HepG2 (cell line): ENCODE measurements around the gene COPS3. TPM values are rescaled to one million over a fixed set of nuclear protein-coding genes. Genes with fewer than 3 reads are reported as not detected.

Experiments
- ATAC-seq: fragments of 200-7000 bp; cut with Tn5 transposase; 3 replicates; pipeline ENCODE4 v1.9.1; 2020; ENCODE audit warnings: mild to moderate bottlenecking, moderate library complexity
- BruUV-seq: library from RNA; stranded (reverse); fragments of 400-500 nt; replicated peaks from 2 replicates; lab custom pipeline; 2021; lab: Mats Ljungman, UMichigan
- CTCF ChIA-PET: fragments of 300-600 bp; formaldehyde crosslinking; extraction: SDS; loops from one replicate; lab custom pipeline; 2021; ENCODE audit warnings: low total read pairs, inconsistent platforms, low intra/inter-chr PET ratio; lab: Yijun Ruan, JAX
- POLR2A ChIA-PET: fragments of 350-600 bp; sonication (Branson Sonifier 250); formaldehyde crosslinking; loops from one replicate; lab custom pipeline; 2020; ENCODE audit warnings: antibody characterized with exemption, inconsistent platforms; lab: Yijun Ruan, JAX
- DNase-seq: peaks from one replicate; pipeline ENCODE4 v3.0.0-alpha.2; 2015; ENCODE audit warnings: low spot score
- FAIRE-seq: peaks from 3 replicates; lab custom pipeline; 2011; peaks lifted over from hg19 to GRCh38; lab: Jason Lieb, UNC
- H2AFZ ChIP-seq: one replicate; pipeline ENCODE4 v1.6.1; 2011; ENCODE audit warnings: low read length, inconsistent platforms
- H3K27ac ChIP-seq: fragments of 300-600 bp; 3 replicates; pipeline ENCODE4 v1.8.0; 2011; ENCODE audit warnings: mixed run types, mild to moderate bottlenecking, mixed read lengths, low read length, inconsistent platforms; ENCODE audit not compliant: insufficient read depth; ENCODE audit errors: extremely low read length
- H3K27me3 ChIP-seq, 2 experiments: fragments of 200-600 bp in 1 of 2; 2 replicates in 1 of 2; 3 replicates in 1 of 2; pipeline versions ENCODE4 v1.6.0 to v1.8.0; 2011; ENCODE audit warnings: low read length in 2 of 2, mild to moderate bottlenecking in 2 of 2, moderate library complexity in 2 of 2, inconsistent platforms in 1 of 2; ENCODE audit not compliant: insufficient read depth in 2 of 2, control insufficient read depth in 1 of 2
- H3K36me3 ChIP-seq, 2 experiments: fragments of 200-600 bp in 1 of 2; replicated peaks in 1 of 2; 2 replicates in 1 of 2; 3 replicates in 1 of 2; pipeline versions ENCODE4 v1.5.1 to v1.8.0; 2011; ENCODE audit warnings: low read length in 2 of 2, inconsistent platforms in 1 of 2; ENCODE audit not compliant: insufficient read depth in 2 of 2, control insufficient read depth in 1 of 2
- H3K4me1 ChIP-seq: 2 replicates; pipeline ENCODE4 v1.5.1; 2012; ENCODE audit warnings: low read length, inconsistent platforms; ENCODE audit not compliant: insufficient read depth
- H3K4me2 ChIP-seq: 2 replicates; pipeline ENCODE4 v1.6.0; 2011; ENCODE audit warnings: low read depth, low read length, inconsistent platforms
- H3K4me3 ChIP-seq, 3 experiments: fragments of 200-600 bp in 1 of 3; sonication (generic), shearing (Covaris generic) in 1 of 3; replicated peaks in 1 of 3; 2 replicates each; pipeline ENCODE4 v1.5.1; 2011 to 2016; ENCODE audit warnings: low read length in 3 of 3, inconsistent platforms in 2 of 3, low read depth in 2 of 3, mild to moderate bottlenecking in 2 of 3, control low read depth in 1 of 3, mixed read lengths in 1 of 3; ENCODE audit not compliant: insufficient read depth in 1 of 3
- H3K79me2 ChIP-seq: one replicate; pipeline ENCODE4 v1.6.1; 2011; ENCODE audit warnings: low read length, inconsistent platforms; ENCODE audit not compliant: insufficient read depth
- H3K9ac ChIP-seq: 2 replicates; pipeline ENCODE4 v1.6.0; 2011; ENCODE audit warnings: mild to moderate bottlenecking, low read depth, low read length, inconsistent platforms; ENCODE audit not compliant: insufficient read depth
- H3K9me3 ChIP-seq: 2 replicates; pipeline ENCODE4 v1.5.1; 2012; ENCODE audit warnings: mild to moderate bottlenecking, low read length
- H4K20me1 ChIP-seq: 2 replicates; pipeline ENCODE4 v1.6.0; 2011; ENCODE audit warnings: inconsistent platforms, mild to moderate bottlenecking, low read length, moderate library complexity; ENCODE audit not compliant: insufficient read depth
- BRCA1 ChIP-seq: sonication (generic); formaldehyde crosslinking; IDR thresholded peaks from 2 replicates; pipeline ENCODE4 v1.4.0; 2020; ENCODE audit warnings: missing genetic modification reagents
- ERF ChIP-seq: IDR thresholded peaks from 2 replicates; pipeline ENCODE4 v1.6.1; 2018; ENCODE audit warnings: missing biosample characterization, missing genetic modification reagents
- SOX13 ChIP-seq, 3 experiments: fragments of 450-650 bp in 1 of 3; sonication (generic) in 1 of 3; formaldehyde crosslinking in 1 of 3; IDR thresholded peaks in 2 of 3; conservative IDR thresholded peaks in 1 of 3; 2 replicates each; pipeline versions ENCODE4 v1.5.0 to v1.6.1; 2016 to 2020; ENCODE audit warnings: antibody characterized with exemption in 1 of 3, mild to moderate bottlenecking in 1 of 3, missing compliant biosample characterization in 1 of 3, missing genetic modification reagents in 1 of 3, moderate library complexity in 1 of 3
- TMF1 ChIP-seq: sonication (generic); formaldehyde crosslinking; IDR thresholded peaks from 2 replicates; pipeline ENCODE4 v1.8.1; 2022; ENCODE audit warnings: low read depth, missing genetic modification reagents
- ZMYM3 ChIP-seq: sonication (generic); formaldehyde crosslinking; IDR thresholded peaks from 2 replicates; pipeline ENCODE4 v1.5.1; 2020; ENCODE audit warnings: mild to moderate bottlenecking, missing genetic modification reagents
- ZNF768 ChIP-seq: sonication (generic); formaldehyde crosslinking; IDR thresholded peaks from 2 replicates; pipeline ENCODE4 v1.4.0; 2020; ENCODE audit warnings: missing genetic modification reagents
- ZNF777 ChIP-seq: sonication (generic); formaldehyde crosslinking; IDR thresholded peaks from 2 replicates; pipeline ENCODE4 v1.4.0; 2020; ENCODE audit warnings: missing genetic modification reagents
- WGBS: methylation state at CpG from one replicate; pipeline ENCODE4 v1.1.6; 2017; ENCODE audit warnings: low lambda C conversion rate; 5-methylcytosine and 5-hydroxymethylcytosine counted together
- in situ Hi-C: cut with HindIII; loops from 2 replicates; pipeline ENCODE4 v1.10.0; 2017; ENCODE audit warnings: low pct_unique_long_range_greater_than_20kb; ENCODE audit not compliant: extremely low pct_ligation_motif_present
- intact Hi-C: fragments of 100-400 bp; cut with micrococcal nuclease; formaldehyde crosslinking; loops from one replicate; pipeline ENCODE4 v1.10.0; 2022; ENCODE audit not compliant: unreplicated experiment
- polyA plus RNA-seq, 8 experiments: library from polyadenylated mRNA; depleted of rRNA in 3 of 8; stranded (reverse) in 7 of 8; unstranded in 1 of 8; fragments of >200 nt; fragmentation: Illumina TruSeq in 4 of 8; extraction: Trizol in 4 of 8; gene quantifications; 2 replicates each; pipeline versions ENCODE4 v1.2.1 to v1.2.3, GENCODE V29; 2011 to 2016; ENCODE audit warnings: low read depth in 4 of 8, missing spikeins in 1 of 8, mixed read lengths in 1 of 8; ENCODE audit not compliant: insufficient read depth in 1 of 8
- total RNA-seq, 5 experiments: library from RNA; depleted of rRNA; stranded (reverse); fragments of >200 nt; fragmentation: Illumina TruSeq; extraction: Trizol; gene quantifications; 2 replicates each; pipeline ENCODE4 v1.2.3, GENCODE V29; 2016; ENCODE audit warnings: low read depth in 1 of 5
- TF ChIP-seq, protein P1 (sequence below): IDR thresholded peaks from 2 replicates; pipeline ENCODE4 v1.6.1; 2016; ENCODE audit warnings: mild to moderate bottlenecking
- TF ChIP-seq, protein P2 (sequence below): sonication (generic); formaldehyde crosslinking; IDR thresholded peaks from 2 replicates; pipeline ENCODE4 v1.4.0; 2020; ENCODE audit warnings: missing genetic modification reagents
- TF ChIP-seq, protein P3 (sequence below): sonication (generic); formaldehyde crosslinking; IDR thresholded peaks from 2 replicates; pipeline ENCODE4 v1.4.0; 2020; ENCODE audit warnings: missing genetic modification reagents

Gene COPS3
- total and polyA plus RNA-seq, 2 of the 13 experiments (the other 11 are each of a cell fraction or from before 2014, with no cell fraction given): 46.3 to 103 TPM

DNA sequence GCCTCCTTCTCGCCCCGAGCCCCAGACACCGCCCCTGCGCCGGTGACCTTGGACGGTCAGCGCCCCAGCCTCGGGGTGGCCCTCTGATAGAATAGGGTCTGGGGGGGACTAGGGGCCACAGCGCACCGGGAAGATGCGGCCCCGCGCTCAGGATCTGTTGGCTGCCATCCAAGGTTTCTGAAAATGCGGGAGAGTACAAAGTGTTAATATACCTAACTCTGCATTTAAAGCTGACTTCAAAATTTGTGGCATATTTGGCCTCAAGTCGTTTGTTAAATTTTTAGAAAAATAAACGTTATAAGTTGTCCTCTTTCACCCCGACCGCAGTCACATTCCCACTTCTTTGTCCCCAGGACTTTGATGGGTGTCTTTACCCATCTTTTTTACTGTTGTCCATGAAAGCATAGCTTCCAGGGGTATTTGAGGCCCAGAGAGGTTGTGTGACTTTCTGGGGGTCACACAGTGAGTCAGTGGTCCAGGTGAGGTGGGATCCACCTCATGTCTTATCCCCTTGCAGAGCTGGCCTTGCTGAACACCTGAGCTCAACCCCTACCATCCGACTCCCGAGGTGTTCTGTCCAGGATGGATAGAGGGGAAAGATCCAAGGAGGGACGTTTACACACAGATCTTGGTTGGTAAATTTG lies 22.9 kb upstream of the COPS3 start:
- H3K27me3 ChIP-seq: no peaks in the 10 kb centered on the region; a peak in 2 of 5 replicates
- DNase-seq (no peak), ATAC-seq (no peak), FAIRE-seq (no peak)
- peaks cover 47% of the 10 kb centered on the region for H3K4me1 ChIP-seq
- WGBS: 39% methylated on average over 11 of the region's 21 CpGs
- TF ChIP-seq, protein P1, sequence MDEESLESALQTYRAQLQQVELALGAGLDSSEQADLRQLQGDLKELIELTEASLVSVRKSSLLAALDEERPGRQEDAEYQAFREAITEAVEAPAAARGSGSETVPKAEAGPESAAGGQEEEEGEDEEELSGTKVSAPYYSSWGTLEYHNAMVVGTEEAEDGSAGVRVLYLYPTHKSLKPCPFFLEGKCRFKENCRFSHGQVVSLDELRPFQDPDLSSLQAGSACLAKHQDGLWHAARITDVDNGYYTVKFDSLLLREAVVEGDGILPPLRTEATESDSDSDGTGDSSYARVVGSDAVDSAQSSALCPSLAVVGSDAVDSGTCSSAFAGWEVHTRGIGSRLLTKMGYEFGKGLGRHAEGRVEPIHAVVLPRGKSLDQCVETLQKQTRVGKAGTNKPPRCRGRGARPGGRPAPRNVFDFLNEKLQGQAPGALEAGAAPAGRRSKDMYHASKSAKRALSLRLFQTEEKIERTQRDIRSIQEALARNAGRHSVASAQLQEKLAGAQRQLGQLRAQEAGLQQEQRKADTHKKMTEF (CRISPR knock-in tag): no peak
- TF ChIP-seq TMF1 (CRISPR knock-in tag) (0 out of 2 replicates have a peak, but pooled peaks have one; percentile 4), ERF (CRISPR knock-in tag) (no peak), ZNF777 (0 out of 2 replicates have a peak, but pooled peaks have one; percentile 3), ZMYM3 (CRISPR knock-in tag) (peak; percentile 46; the same call in 1 of the 2 replicates), ZNF768 (CRISPR knock-in tag) (peak; percentile 88), SOX13 (IDR thresholded peaks at IDR 0.05) (no peak), SOX13 (CRISPR knock-in tag; conservative IDR thresholded peaks at IDR 0.05 in 1 of 2, IDR thresholded peaks at IDR 0.05 in 1 of 2) (no peak), BRCA1 (CRISPR knock-in tag) (peak; percentile 18; the same call in 1 of the 2 replicates)
- TF ChIP-seq, protein P2, sequence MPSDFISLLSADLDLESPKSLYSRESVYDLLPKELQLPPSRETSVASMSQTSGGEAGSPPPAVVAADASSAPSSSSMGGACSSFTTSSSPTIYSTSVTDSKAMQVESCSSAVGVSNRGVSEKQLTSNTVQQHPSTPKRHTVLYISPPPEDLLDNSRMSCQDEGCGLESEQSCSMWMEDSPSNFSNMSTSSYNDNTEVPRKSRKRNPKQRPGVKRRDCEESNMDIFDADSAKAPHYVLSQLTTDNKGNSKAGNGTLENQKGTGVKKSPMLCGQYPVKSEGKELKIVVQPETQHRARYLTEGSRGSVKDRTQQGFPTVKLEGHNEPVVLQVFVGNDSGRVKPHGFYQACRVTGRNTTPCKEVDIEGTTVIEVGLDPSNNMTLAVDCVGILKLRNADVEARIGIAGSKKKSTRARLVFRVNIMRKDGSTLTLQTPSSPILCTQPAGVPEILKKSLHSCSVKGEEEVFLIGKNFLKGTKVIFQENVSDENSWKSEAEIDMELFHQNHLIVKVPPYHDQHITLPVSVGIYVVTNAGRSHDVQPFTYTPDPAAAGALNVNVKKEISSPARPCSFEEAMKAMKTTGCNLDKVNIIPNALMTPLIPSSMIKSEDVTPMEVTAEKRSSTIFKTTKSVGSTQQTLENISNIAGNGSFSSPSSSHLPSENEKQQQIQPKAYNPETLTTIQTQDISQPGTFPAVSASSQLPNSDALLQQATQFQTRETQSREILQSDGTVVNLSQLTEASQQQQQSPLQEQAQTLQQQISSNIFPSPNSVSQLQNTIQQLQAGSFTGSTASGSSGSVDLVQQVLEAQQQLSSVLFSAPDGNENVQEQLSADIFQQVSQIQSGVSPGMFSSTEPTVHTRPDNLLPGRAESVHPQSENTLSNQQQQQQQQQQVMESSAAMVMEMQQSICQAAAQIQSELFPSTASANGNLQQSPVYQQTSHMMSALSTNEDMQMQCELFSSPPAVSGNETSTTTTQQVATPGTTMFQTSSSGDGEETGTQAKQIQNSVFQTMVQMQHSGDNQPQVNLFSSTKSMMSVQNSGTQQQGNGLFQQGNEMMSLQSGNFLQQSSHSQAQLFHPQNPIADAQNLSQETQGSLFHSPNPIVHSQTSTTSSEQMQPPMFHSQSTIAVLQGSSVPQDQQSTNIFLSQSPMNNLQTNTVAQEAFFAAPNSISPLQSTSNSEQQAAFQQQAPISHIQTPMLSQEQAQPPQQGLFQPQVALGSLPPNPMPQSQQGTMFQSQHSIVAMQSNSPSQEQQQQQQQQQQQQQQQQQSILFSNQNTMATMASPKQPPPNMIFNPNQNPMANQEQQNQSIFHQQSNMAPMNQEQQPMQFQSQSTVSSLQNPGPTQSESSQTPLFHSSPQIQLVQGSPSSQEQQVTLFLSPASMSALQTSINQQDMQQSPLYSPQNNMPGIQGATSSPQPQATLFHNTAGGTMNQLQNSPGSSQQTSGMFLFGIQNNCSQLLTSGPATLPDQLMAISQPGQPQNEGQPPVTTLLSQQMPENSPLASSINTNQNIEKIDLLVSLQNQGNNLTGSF (CRISPR knock-in tag): 0 out of 2 replicates have a peak, but pooled peaks have one; percentile 14
- TF ChIP-seq, protein P3, sequence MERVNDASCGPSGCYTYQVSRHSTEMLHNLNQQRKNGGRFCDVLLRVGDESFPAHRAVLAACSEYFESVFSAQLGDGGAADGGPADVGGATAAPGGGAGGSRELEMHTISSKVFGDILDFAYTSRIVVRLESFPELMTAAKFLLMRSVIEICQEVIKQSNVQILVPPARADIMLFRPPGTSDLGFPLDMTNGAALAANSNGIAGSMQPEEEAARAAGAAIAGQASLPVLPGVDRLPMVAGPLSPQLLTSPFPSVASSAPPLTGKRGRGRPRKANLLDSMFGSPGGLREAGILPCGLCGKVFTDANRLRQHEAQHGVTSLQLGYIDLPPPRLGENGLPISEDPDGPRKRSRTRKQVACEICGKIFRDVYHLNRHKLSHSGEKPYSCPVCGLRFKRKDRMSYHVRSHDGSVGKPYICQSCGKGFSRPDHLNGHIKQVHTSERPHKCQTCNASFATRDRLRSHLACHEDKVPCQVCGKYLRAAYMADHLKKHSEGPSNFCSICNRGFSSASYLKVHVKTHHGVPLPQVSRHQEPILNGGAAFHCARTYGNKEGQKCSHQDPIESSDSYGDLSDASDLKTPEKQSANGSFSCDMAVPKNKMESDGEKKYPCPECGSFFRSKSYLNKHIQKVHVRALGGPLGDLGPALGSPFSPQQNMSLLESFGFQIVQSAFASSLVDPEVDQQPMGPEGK (CRISPR knock-in tag): peak; percentile 28; the same call in 1 of the 2 replicates
- BruUV-seq: TSS peak; percentile 83
- CTCF ChIA-PET: no interaction called here
- POLR2A ChIA-PET: interaction anchor here (0.6 to 1.0 kb wide), 3 partner anchors 23 to 67 kb away, joined by 3 read pairs; partner anchors contain the start of genes COPS3 and FLCN
- H4K20me1 ChIP-seq: no peaks in the 10 kb centered on the region
- intact Hi-C loops (no loop called here), in situ Hi-C loops (no loop called here)
- H3K36me3 ChIP-seq: no peaks in the 10 kb centered on the region
- peak overlapping the region; percentile 100 for H3K4me2 ChIP-seq
- H2AFZ ChIP-seq: no peak overlapping the region
- no peak overlapping the region for H3K27ac ChIP-seq
- peak overlapping the region; percentile 46 to 74 (median 73) for H3K4me3 ChIP-seq
- H3K9me3 ChIP-seq: no peaks in the 10 kb centered on the region
- H3K79me2 ChIP-seq: no peaks in the 10 kb centered on the region
- H3K9ac ChIP-seq: peak overlapping the region; percentile 22; the same call in 1 of the 2 replicates
